Upper lobe of right lung (tissue), 1 donor: ENCODE data around the gene GLTP. TPM values are rescaled to one million over a fixed set of nuclear protein-coding genes. Genes with fewer than 3 reads are reported as not detected.
"Not testable (repeated sequence)": the region's sequence is repeated elsewhere in the genome, so short reads cannot be mapped to it uniquely, and the experiment has no call there.

Experiments used
- ATAC-seq: fragments of 200-7000 bp; cut with Tn5 transposase; one replicate; pipeline ENCODE4 v1.9.1; 2020; ENCODE audit warnings: mild to moderate bottlenecking, moderate library complexity
- DNase-seq: peaks from one replicate; pipeline ENCODE4 v3.0.0-alpha.2; 2020
- H3K27ac ChIP-seq: fragments of 200-600 bp; one replicate; pipeline ENCODE4 v1.8.0; 2022
- H3K27me3 ChIP-seq: fragments of 200-600 bp; one replicate; pipeline ENCODE4 v1.8.0; 2022; ENCODE audit warnings: mild to moderate bottlenecking
- H3K36me3 ChIP-seq: fragments of 200-600 bp; one replicate; pipeline ENCODE4 v1.8.0; 2022
- H3K4me1 ChIP-seq: fragments of 200-600 bp; one replicate; pipeline ENCODE4 v1.8.0; 2022
- H3K4me3 ChIP-seq: fragments of 200-600 bp; one replicate; pipeline ENCODE4 v1.8.0; 2022; ENCODE audit warnings: mild to moderate bottlenecking
- H3K9me3 ChIP-seq: fragments of 200-600 bp; one replicate; pipeline ENCODE4 v1.8.0; 2022
- intact Hi-C: fragments of 100-400 bp; cut with DNase I; formaldehyde crosslinking; loops from one replicate; pipeline ENCODE4 v1.11.0; 2022
- long read RNA-seq: library from polyadenylated mRNA; unstranded; transcript quantifications from one replicate; pipeline ENCODE4 v2.0.0, GENCODE V29; 2021
- total RNA-seq: library from RNA; stranded (reverse); fragmentation: NEBNext Ultra II Directional; extraction: Animal tissue kit (Norgen Biotek cat#: 25700); gene quantifications from one replicate; pipeline ENCODE4 v1.2.1, GENCODE V29; 2021
- TF ChIP-seq, protein P1 (sequence below): fragments of 200-600 bp; IDR thresholded peaks from one replicate; pipeline ENCODE4 v1.8.0; 2022; ENCODE audit warnings: antibody characterized with exemption
- donor health status: DM: no; HTN: yes; CAD: no; lungs with severe emphysema.

Gene GLTP, protein sequence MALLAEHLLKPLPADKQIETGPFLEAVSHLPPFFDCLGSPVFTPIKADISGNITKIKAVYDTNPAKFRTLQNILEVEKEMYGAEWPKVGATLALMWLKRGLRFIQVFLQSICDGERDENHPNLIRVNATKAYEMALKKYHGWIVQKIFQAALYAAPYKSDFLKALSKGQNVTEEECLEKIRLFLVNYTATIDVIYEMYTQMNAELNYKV
- total RNA-seq: 44.0 TPM
- long read RNA-seq, transcript GLTP-201 (5 exons, 2,356 nt): major isoform, 99 of 110 reads
- long read RNA-seq, partial matches to known transcripts: 1 of 110 reads
- long read RNA-seq, other reads (novel, unspliced or antisense): 7 of 110 reads

DNA sequence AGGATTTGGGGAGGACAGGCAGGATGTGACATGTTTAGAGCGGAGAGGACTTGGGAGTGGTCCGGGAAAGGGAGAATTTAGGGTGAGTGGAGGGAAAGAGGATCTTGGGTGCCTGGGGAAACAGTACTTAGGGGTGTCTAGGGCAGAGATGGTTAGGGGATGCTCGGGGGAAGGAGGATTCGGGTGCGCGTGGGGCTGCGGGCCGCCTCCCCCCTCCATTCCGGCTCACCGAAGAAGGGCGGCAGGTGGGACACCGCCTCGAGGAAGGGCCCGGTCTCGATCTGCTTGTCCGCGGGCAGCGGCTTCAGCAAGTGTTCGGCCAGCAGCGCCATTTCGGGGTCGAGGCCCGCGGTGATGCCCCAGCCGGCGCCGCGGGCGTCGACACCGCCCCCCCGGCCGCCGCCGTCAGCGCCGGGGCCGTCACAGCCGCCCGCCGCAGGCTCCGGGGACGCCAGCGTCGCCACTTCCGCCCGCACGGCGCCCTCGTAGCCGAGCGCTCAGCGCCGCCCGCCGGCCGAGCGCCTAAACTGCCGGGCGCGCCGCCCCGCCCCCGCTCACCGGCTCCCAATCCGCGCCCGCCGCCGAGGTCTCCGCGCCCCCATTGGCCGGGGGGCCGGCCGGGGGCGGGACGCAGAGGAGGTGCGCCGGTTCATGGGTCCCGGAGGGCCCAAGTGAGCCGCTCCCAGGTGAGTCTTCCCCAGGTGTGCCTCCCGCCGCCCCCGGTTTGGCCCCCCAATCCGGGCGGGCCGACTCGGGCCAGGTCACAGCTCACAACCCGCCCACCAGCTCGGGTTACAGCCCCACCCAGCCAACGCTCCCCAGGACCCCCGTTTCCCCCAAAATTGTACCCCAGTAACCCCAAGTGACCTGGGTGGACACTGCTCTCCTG is at the start of gene GLTP:
GLTP (minus strand) TSS at position 499 of the 889 bp plus-strand sequence; CDS start at position 332, 167 bp downstream.
- peak within 1 kb of the TSS; percentile 75 for H3K4me3 ChIP-seq
- ATAC-seq (peak; percentile 98), DNase-seq (peak; percentile 94)
- intact Hi-C loops: no loop called here
- no peaks in the 10 kb centered on the region for H3K27me3 ChIP-seq
- TF ChIP-seq, protein P1, sequence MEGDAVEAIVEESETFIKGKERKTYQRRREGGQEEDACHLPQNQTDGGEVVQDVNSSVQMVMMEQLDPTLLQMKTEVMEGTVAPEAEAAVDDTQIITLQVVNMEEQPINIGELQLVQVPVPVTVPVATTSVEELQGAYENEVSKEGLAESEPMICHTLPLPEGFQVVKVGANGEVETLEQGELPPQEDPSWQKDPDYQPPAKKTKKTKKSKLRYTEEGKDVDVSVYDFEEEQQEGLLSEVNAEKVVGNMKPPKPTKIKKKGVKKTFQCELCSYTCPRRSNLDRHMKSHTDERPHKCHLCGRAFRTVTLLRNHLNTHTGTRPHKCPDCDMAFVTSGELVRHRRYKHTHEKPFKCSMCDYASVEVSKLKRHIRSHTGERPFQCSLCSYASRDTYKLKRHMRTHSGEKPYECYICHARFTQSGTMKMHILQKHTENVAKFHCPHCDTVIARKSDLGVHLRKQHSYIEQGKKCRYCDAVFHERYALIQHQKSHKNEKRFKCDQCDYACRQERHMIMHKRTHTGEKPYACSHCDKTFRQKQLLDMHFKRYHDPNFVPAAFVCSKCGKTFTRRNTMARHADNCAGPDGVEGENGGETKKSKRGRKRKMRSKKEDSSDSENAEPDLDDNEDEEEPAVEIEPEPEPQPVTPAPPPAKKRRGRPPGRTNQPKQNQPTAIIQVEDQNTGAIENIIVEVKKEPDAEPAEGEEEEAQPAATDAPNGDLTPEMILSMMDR: peak; percentile 43
- no peaks in the 10 kb centered on the region for H3K36me3 ChIP-seq
- H3K27ac ChIP-seq: peak within 1 kb of the TSS; percentile 87
- no peaks in the 10 kb centered on the region for H3K9me3 ChIP-seq
- H3K4me1 ChIP-seq: peaks cover 26% of the 10 kb centered on the region

DNA sequence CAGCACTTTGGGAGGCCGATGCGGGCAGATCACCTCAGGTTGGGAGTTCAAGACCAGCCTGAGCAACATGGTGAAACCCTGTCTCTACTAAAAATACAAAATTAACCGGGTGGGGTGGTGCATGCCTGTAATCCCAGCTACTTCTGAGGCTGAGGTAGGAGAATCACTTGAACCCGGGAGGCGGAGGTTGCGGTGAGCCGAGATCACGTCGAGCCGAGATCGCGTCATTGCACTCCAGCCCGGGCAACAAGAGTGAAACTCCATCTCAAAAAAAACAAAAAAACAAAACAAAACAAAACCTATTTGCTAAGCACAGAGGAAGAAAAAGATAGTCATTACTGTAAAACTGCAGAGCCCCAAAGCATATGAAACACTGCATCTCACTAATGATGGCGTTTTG is 49.0 kb upstream of the GLTP start:
- intact Hi-C loops, H3K27ac ChIP-seq, H3K27me3 ChIP-seq, H3K4me1 ChIP-seq, H3K4me3 ChIP-seq, H3K9me3 ChIP-seq, ATAC-seq: not testable (repeated sequence)
- DNase-seq: peak; percentile 64
- H3K36me3 ChIP-seq: peaks cover 47% of the 10 kb centered on the region

DNA sequence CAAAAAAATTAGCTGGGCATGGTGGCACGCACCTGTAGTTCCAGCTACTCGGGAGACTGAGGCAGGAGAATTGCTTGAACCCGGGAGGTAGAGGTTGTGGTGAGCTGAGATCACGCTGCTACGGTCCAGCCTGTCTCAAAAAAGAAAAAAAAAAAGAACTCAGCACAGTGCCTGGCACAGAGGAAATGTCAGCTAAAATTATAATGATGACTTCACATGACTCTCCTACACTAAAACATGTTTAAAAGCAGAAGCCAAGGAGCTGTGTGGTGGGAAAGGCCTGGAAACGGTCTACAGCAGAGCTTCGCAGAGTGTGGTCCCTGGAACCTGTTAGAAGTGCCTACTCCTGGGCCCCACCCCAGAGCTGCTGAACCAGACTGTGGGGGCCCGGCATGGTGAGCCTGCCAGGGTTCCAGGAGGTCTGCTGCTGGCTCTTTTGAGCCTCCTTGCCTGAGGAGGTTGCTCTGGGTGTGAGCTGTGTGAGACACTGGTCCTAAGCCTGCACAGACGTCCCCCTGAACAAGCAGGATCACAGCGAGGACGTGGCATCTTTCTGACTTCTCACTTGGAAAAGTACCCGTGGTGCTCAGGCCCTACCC is 47.8 kb upstream of the GLTP start:
- Histone ChIP-seq H3K27ac (no peak overlapping the region), H3K27me3 (no peaks in the 10 kb centered on the region), H3K36me3 (peaks cover 36% of the 10 kb centered on the region), H3K9me3 (no peaks in the 10 kb centered on the region), H3K4me1 (no peaks in the 10 kb centered on the region), H3K4me3 (no peak overlapping the region)
- ATAC-seq: no peak
- intact Hi-C loops: no loop called here
- DNase-seq: no peak
- TF ChIP-seq, protein P1: no peak

DNA sequence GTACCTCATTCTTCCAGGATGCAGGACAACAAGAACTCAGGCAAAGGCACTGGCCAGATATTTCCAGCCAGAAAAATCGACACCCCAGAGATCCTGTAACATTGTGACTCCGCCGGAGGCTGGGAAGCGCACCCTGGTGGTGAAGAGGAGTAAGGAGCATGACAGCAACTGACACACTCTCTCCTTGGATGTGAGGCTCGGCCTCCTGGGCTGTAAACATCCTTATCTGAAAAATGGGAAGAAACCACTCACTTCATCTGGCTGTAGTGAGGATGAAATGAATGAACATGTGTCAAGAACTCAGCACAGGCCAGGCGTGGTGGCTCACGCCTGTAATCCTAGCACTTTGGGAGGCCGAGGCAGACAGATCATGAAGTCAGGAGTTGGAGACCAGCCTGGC is 47.3 kb upstream of the GLTP start:
- Histone ChIP-seq H3K9me3 (no peaks in the 10 kb centered on the region), H3K4me1 (no peaks in the 10 kb centered on the region), H3K27me3 (no peaks in the 10 kb centered on the region), H3K4me3 (no peak overlapping the region), H3K27ac (no peak overlapping the region), H3K36me3 (peaks cover 30% of the 10 kb centered on the region)
- TF ChIP-seq, protein P1: peak; percentile 58
- peak; percentile 68 for ATAC-seq
- intact Hi-C loops: no loop called here
- no peak for DNase-seq

DNA sequence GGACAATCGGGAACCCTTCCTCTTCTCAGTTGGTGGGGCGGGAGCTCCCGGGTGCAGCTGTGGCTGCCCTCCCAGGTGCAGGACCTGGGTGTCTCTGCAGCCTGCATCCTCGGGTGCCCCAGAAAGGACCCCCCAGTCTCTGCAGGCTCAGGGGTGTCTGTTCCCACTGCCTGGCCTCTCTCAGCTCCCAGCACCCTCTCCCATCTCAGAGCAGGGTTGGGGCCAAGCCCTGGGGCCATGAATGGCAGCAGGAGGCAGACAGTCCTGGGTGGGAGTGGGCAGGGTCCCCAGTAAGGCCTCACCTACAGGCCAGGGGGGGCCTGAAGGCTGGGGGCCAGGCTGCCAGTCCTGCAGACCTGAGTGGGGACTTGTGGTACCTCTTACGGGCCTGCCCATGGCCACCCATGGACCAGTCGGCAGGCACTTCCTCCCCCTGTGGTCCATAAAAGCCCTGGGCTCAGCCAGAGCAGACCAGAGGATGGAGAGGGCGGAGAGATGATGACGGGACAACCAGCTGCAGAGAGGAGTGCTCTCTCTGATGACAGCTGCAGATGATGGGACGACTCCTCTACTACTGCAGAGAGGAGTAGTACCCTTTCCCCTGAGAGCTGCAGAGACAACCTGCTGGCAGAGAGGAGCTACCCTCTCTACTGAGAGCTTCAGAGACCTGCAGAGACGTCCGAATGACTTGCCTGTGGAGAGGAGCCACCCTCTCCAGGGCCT is 46.3 kb upstream of the GLTP start:
- Histone ChIP-seq H3K27me3 (no peaks in the 10 kb centered on the region), H3K9me3 (no peaks in the 10 kb centered on the region), H3K27ac (no peak overlapping the region), H3K4me1 (no peaks in the 10 kb centered on the region), H3K36me3 (peaks cover 21% of the 10 kb centered on the region), H3K4me3 (no peak overlapping the region)
- DNase-seq (no peak), ATAC-seq (no peak)
- intact Hi-C loops: no loop called here
- TF ChIP-seq, protein P1: no peak
